Lung microvascular endothelial cell (primary cell): ENCODE measurements around the gene HBG1. TPM values are rescaled to one million over a fixed set of nuclear protein-coding genes. Genes with fewer than 3 reads are reported as not detected.

Experiments
- DNase-seq, 2 donors: peaks; one replicate each; pipeline versions ENCODE4 v3.0.0 to v3.0.0-alpha.2; 2010; ENCODE audit warnings: low read depth in 2 of 2
- total RNA-seq: library from RNA; depleted of rRNA; stranded (reverse); fragments of >200 nt; gene quantifications from 2 replicates; pipeline ENCODE4 v1.2.1, GENCODE V29; 2014

HBG1 gene
- total RNA-seq, 1 donor from 2014 or later, result not detected

- no peak for DNase-seq
Observed at GRCh38 chr11:5247472-5248192, 2.0 kb downstream of the HBG1 start.

GRCh38 chr11:5246772-5247471, 2.7 kb downstream of the HBG1 start:
- no peak for DNase-seq

GRCh38 chr11:5245155-5245554, 4.5 kb downstream of the HBG1 start:
- no peak for DNase-seq

- DNase-seq, result no peak
Observed at GRCh38 chr11:5243816-5244180, 5.9 kb downstream of the HBG1 start.

- DNase-seq, result peak in 1 of 2 donors; percentile 14
Observed at GRCh38 chr11:5242933-5243815, 6.5 kb downstream of the HBG1 start.

- DNase-seq, result no peak
Observed at GRCh38 chr11:5242208-5242607, 7.4 kb downstream of the HBG1 start.

- no peak for DNase-seq
Observed at GRCh38 chr11:5241458-5241857, 8.2 kb downstream of the HBG1 start.

GRCh38 chr11:5240458-5240857, 9.2 kb downstream of the HBG1 start:
- no peak for DNase-seq

- DNase-seq, result no peak
Observed at GRCh38 chr11:5240056-5240455, 9.6 kb downstream of the HBG1 start.

GRCh38 chr11:5239046-5239445, 10.6 kb downstream of the HBG1 start:
- peak in 1 of 2 donors; percentile 3 for DNase-seq

- DNase-seq, result no peak
Observed at GRCh38 chr11:5238486-5238885, 11.2 kb downstream of the HBG1 start.

GRCh38 chr11:5237420-5237819, 12.2 kb downstream of the HBG1 start:
- no peak for DNase-seq

- no peak for DNase-seq
Observed at GRCh38 chr11:5235364-5236095, 14.1 kb downstream of the HBG1 start.

GRCh38 chr11:5234381-5234834, 15.2 kb downstream of the HBG1 start, which contains the start of gene HBD:
Gene HBD, minus strand, starts transcription at chr11:5234483. Its CDS starts 50 bp downstream, at chr11:5234433.
- peak in 1 of 2 donors; percentile 4 for DNase-seq

GRCh38 chr11:5233307-5233706, 16.4 kb downstream of the HBG1 start:
- no peak for DNase-seq

- no peak for DNase-seq
Observed at GRCh38 chr11:5232821-5233220, 16.8 kb downstream of the HBG1 start.

- DNase-seq, result no peak
Observed at GRCh38 chr11:5232176-5232575, 17.5 kb downstream of the HBG1 start.

- no peak for DNase-seq
Observed at GRCh38 chr11:5231111-5231510, 18.5 kb downstream of the HBG1 start.

GRCh38 chr11:5230266-5230665, 19.4 kb downstream of the HBG1 start:
- no peak for DNase-seq

- no peak for DNase-seq
Observed at GRCh38 chr11:5229796-5230195, 19.9 kb downstream of the HBG1 start.

GRCh38 chr11:5229356-5229755, 20.3 kb downstream of the HBG1 start:
- no peak for DNase-seq
